H9 (cell line): ENCODE results near the gene DAZAP1. TPM values are rescaled to one million over a fixed set of nuclear protein-coding genes. Genes with fewer than 3 reads are reported as not detected.

Source experiments
- DNase-seq: peaks from one replicate; pipeline ENCODE4 v3.0.0-alpha.2; 2017
- H2AFZ ChIP-seq: one replicate; pipeline ENCODE4 v1.6.1; 2013; ENCODE audit warnings: mild to moderate bottlenecking, low read length, control low read depth, moderate library complexity
- H2AK5ac ChIP-seq: 2 replicates; pipeline ENCODE4 v1.6.1; 2013; ENCODE audit warnings: low read length, control low read depth, mixed read lengths; ENCODE audit not compliant: insufficient read length
- H2BK120ac ChIP-seq: one replicate; pipeline ENCODE4 v1.6.1; 2013; ENCODE audit warnings: low read depth, mild to moderate bottlenecking, low read length, control low read depth, inconsistent platforms; ENCODE audit not compliant: poor library complexity, severe bottlenecking
- H2BK12ac ChIP-seq: 2 replicates; pipeline ENCODE4 v1.6.1; 2013; ENCODE audit warnings: low read length, control low read depth, mixed read lengths, low read depth; ENCODE audit not compliant: insufficient read length
- H2BK15ac ChIP-seq: 2 replicates; pipeline ENCODE4 v1.6.1; 2013; ENCODE audit warnings: low read depth, low read length, control low read depth
- H2BK20ac ChIP-seq: one replicate; pipeline ENCODE4 v1.6.1; 2013; ENCODE audit warnings: low read depth, mild to moderate bottlenecking, low read length, control low read depth, inconsistent platforms; ENCODE audit not compliant: poor library complexity, severe bottlenecking
- H2BK5ac ChIP-seq: 2 replicates; pipeline ENCODE4 v1.6.1; 2013; ENCODE audit warnings: low read length, control low read depth, mixed read lengths; ENCODE audit not compliant: insufficient read length
- H3K14ac ChIP-seq: 2 replicates; pipeline ENCODE4 v1.6.1; 2013; ENCODE audit warnings: low read length, control low read depth; ENCODE audit not compliant: insufficient read depth
- H3K18ac ChIP-seq: 2 replicates; pipeline ENCODE4 v1.6.1; 2013; ENCODE audit warnings: low read depth, mild to moderate bottlenecking, mixed read lengths, low read length, control low read depth; ENCODE audit not compliant: insufficient read length
- H3K23ac ChIP-seq: 2 replicates; pipeline ENCODE4 v1.6.1; 2013; ENCODE audit warnings: low read length, control low read depth, mixed read lengths, low read depth; ENCODE audit not compliant: insufficient read length
- H3K23me2 ChIP-seq: 2 replicates; pipeline ENCODE4 v1.6.1; 2013; ENCODE audit warnings: low read depth, mild to moderate bottlenecking, mixed read lengths, low read length, control low read depth; ENCODE audit not compliant: insufficient read length, poor library complexity, severe bottlenecking
- H3K27ac ChIP-seq: 2 replicates; pipeline ENCODE4 v1.5.1; 2013; ENCODE audit warnings: low read length, control low read depth, mixed read lengths, low read depth; ENCODE audit not compliant: insufficient read length
- H3K27me3 ChIP-seq: 2 replicates; pipeline ENCODE4 v1.6.1; 2013; ENCODE audit warnings: low read length, control low read depth, inconsistent platforms; ENCODE audit not compliant: insufficient read depth
- H3K4ac ChIP-seq: 2 replicates; pipeline ENCODE4 v1.6.1; 2013; ENCODE audit warnings: low read depth, mild to moderate bottlenecking, control low read depth, inconsistent platforms, low read length, moderate library complexity
- H3K4me1 ChIP-seq: 2 replicates; pipeline ENCODE4 v1.6.1; 2013; ENCODE audit warnings: low read length, control low read depth, inconsistent platforms; ENCODE audit not compliant: insufficient read depth
- H3K4me2 ChIP-seq: 2 replicates; pipeline ENCODE4 v1.6.1; 2013; ENCODE audit warnings: low read length, control low read depth, mixed read lengths; ENCODE audit not compliant: insufficient read length, insufficient read depth
- H3K56ac ChIP-seq: 2 replicates; pipeline ENCODE4 v1.6.1; 2013; ENCODE audit warnings: low read depth, mild to moderate bottlenecking, mixed read lengths, low read length, control low read depth; ENCODE audit not compliant: insufficient read length
- H3K79me1 ChIP-seq: 2 replicates; pipeline ENCODE4 v1.6.1; 2013; ENCODE audit warnings: low read depth, mild to moderate bottlenecking, moderate library complexity, low read length, control low read depth, inconsistent platforms; ENCODE audit not compliant: insufficient read depth, poor library complexity, severe bottlenecking
- H3K79me2 ChIP-seq: 2 replicates; pipeline ENCODE4 v1.6.1; 2013; ENCODE audit warnings: low read length, control low read depth, inconsistent platforms; ENCODE audit not compliant: insufficient read depth
- H3K9ac ChIP-seq: 2 replicates; pipeline ENCODE4 v1.6.1; 2013; ENCODE audit warnings: low read length, control low read depth, mixed read lengths; ENCODE audit not compliant: insufficient read length; ENCODE audit errors: extremely low read depth
- H3K9me3 ChIP-seq: one replicate; pipeline ENCODE4 v1.6.1; 2013; ENCODE audit warnings: low read depth, low read length, inconsistent platforms; ENCODE audit not compliant: control insufficient read depth
- H3T11ph ChIP-seq: one replicate; pipeline ENCODE4 v1.6.1; 2013; ENCODE audit warnings: mild to moderate bottlenecking, low read length, control low read depth, inconsistent platforms
- H4K20me1 ChIP-seq: one replicate; pipeline ENCODE4 v1.6.1; 2013; ENCODE audit not compliant: control insufficient read depth, insufficient read length, insufficient read depth
- H4K5ac ChIP-seq: 2 replicates; pipeline ENCODE4 v1.6.1; 2013; ENCODE audit warnings: low read depth, mild to moderate bottlenecking, mixed read lengths, low read length, control low read depth; ENCODE audit not compliant: insufficient read length
- H4K8ac ChIP-seq: replicated peaks from 2 replicates; pipeline ENCODE4 v1.6.1; 2013; ENCODE audit warnings: low read length, control low read depth, mixed read lengths, low read depth; ENCODE audit not compliant: insufficient read length
- H4K91ac ChIP-seq: 2 replicates; pipeline ENCODE4 v1.6.1; 2013; ENCODE audit warnings: low read depth, mild to moderate bottlenecking, moderate library complexity, mixed read lengths, low read length, control low read depth; ENCODE audit not compliant: insufficient read length
- H3K27ac Mint-ChIP-seq, 3 experiments: 2 replicates in 2 of 3; 3 replicates in 1 of 3; pipeline ENCODE4 v1.8.0; 2020 to 2021; ENCODE audit warnings: mixed read lengths in 3 of 3, mild to moderate bottlenecking in 1 of 3, moderate library complexity in 1 of 3
- H3K27me3 Mint-ChIP-seq: 2 replicates; pipeline ENCODE4 v1.8.0; 2021; ENCODE audit warnings: low read depth, mild to moderate bottlenecking, moderate library complexity, mixed read lengths
- H3K36me3 Mint-ChIP-seq, 3 experiments: 2 replicates in 2 of 3; 3 replicates in 1 of 3; pipeline ENCODE4 v1.8.0; 2020 to 2021; ENCODE audit warnings: low read depth in 3 of 3, mixed read lengths in 3 of 3; ENCODE audit not compliant: insufficient read depth in 1 of 3
- H3K4me1 Mint-ChIP-seq, 2 experiments: 2 replicates each; pipeline ENCODE4 v1.8.0; 2020; ENCODE audit warnings: mixed read lengths in 2 of 2
- H3K4me3 Mint-ChIP-seq, 2 experiments: 2 replicates in 1 of 2; 3 replicates in 1 of 2; pipeline ENCODE4 v1.8.0; 2020 to 2021; ENCODE audit warnings: mild to moderate bottlenecking in 2 of 2, mixed read lengths in 2 of 2, moderate library complexity in 1 of 2
- H3K9me3 Mint-ChIP-seq, 2 experiments: 2 replicates in 1 of 2; 3 replicates in 1 of 2; pipeline ENCODE4 v1.8.0; 2020; ENCODE audit warnings: mild to moderate bottlenecking in 2 of 2, mixed read lengths in 2 of 2, moderate library complexity in 1 of 2
- WGBS: extraction: QIAGEN DNeasy Blood & Tissue Kit; methylation state at CpG from one replicate; pipeline ENCODE4 v1.1.7; 2013; ENCODE audit warnings: missing lambda C conversion rate, low lambda C conversion rate, mixed read lengths; ENCODE audit not compliant: insufficient read length; ENCODE audit errors: extremely low coverage; 5-methylcytosine and 5-hydroxymethylcytosine counted together
- total RNA-seq: library from RNA; stranded (reverse); gene quantifications from 2 replicates; pipeline ENCODE4 v1.2.1, GENCODE V29; 2021
- TF ChIP-seq, protein P1 (sequence below): fragments of 200-600 bp; sonication (generic); conservative IDR thresholded peaks from 3 replicates; pipeline ENCODE4 v1.8.0; 2021; ENCODE audit warnings: antibody characterized with exemption, mild to moderate bottlenecking

Gene DAZAP1
- total RNA-seq, 1 experiment from 2014 or later: 265 TPM

DNA sequence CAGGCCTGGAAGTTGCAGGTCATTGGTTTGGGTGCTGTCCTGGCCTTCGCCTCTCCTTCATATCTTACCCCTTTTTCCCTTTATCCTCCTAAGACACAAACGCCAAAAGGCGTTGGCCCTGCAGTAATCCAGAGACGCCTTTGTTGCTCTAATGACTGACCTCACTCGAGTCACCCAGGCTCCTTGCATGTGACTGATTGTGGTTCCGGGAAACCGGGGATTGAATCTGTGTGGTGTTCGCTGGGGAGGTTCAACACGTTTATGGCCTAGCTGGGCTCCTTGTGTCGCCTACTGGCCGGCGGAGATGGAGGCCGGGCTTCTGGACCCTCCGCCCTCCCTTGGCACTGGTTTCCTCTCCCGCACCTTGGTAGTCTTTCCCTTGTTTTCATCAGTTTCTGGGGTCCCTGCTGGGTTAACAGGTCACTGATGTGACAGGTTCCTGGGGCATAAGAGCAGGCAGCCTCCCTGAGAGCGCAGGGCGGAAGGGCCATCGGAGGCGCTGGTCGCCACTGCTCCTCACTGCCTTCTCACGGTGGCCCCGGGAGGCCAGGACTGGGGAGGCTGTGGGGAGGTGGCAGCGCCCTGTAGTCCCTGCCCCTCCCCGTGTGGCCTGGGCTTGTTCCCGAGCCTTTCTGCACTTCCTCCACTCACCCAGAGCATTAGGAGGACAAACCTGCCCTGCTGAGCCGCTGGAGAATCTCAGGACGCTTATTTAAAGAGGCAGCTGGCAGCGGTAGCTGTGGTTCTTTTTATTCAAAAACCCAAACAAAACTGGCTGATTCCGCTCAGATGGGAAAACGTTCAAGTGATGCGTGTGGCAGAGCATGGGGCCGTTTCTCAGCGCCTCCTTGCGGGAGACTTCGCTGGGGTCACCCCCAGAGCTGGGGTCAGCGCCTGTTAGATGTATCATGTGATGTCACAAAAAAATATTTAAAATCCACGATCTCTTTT, 41.8 kb upstream of the DAZAP1 start:
- H4K91ac ChIP-seq: no peak overlapping the region
- H3K14ac ChIP-seq: no peak overlapping the region
- no peak overlapping the region for H3K4me2 ChIP-seq
- no peak overlapping the region for H2BK5ac ChIP-seq
- no peak overlapping the region for H2AFZ ChIP-seq
- H4K8ac ChIP-seq: no peak overlapping the region
- no peak overlapping the region for H3K27ac ChIP-seq
- no peaks in the 10 kb centered on the region for H4K20me1 ChIP-seq
- H3K9ac ChIP-seq: no peak overlapping the region
- no peak overlapping the region for H3K18ac ChIP-seq
- Mint-ChIP-seq H3K4me1 (peaks cover 3 to 12% of the 10 kb centered on the region in 2 experiments; a peak in 3 of 4 replicates), H3K36me3 (peaks cover 33 to 89% (median 82%) of the 10 kb centered on the region in 3 experiments), H3K9me3 (no peaks in the 10 kb centered on the region), H3K4me3 (no peak overlapping the region), H3K27ac (peak overlapping the region; percentile 34 to 64 (median 63); a peak in 4 of 7 replicates), H3K27me3 (no peaks in the 10 kb centered on the region)
- no peak for DNase-seq
- H3K4me1 ChIP-seq: no peaks in the 10 kb centered on the region
- no peak overlapping the region for H3T11ph ChIP-seq
- H3K23me2 ChIP-seq: peaks cover under 1% of the 10 kb centered on the region
- no peak overlapping the region for H2BK12ac ChIP-seq
- no CpG with 5 or more reads among the region's 37 CpGs for WGBS
- H4K5ac ChIP-seq: no peak overlapping the region
- no peak overlapping the region for H3K56ac ChIP-seq
- no peak overlapping the region for H2AK5ac ChIP-seq
- H3K4ac ChIP-seq: no peak overlapping the region
- H2BK20ac ChIP-seq: no peak overlapping the region
- no peaks in the 10 kb centered on the region for H3K9me3 ChIP-seq
- H3K79me1 ChIP-seq: no peaks in the 10 kb centered on the region
- TF ChIP-seq, protein P1, sequence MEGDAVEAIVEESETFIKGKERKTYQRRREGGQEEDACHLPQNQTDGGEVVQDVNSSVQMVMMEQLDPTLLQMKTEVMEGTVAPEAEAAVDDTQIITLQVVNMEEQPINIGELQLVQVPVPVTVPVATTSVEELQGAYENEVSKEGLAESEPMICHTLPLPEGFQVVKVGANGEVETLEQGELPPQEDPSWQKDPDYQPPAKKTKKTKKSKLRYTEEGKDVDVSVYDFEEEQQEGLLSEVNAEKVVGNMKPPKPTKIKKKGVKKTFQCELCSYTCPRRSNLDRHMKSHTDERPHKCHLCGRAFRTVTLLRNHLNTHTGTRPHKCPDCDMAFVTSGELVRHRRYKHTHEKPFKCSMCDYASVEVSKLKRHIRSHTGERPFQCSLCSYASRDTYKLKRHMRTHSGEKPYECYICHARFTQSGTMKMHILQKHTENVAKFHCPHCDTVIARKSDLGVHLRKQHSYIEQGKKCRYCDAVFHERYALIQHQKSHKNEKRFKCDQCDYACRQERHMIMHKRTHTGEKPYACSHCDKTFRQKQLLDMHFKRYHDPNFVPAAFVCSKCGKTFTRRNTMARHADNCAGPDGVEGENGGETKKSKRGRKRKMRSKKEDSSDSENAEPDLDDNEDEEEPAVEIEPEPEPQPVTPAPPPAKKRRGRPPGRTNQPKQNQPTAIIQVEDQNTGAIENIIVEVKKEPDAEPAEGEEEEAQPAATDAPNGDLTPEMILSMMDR: no peak
- no peak overlapping the region for H2BK15ac ChIP-seq
- no peaks in the 10 kb centered on the region for H3K79me2 ChIP-seq
- H3K27me3 ChIP-seq: no peaks in the 10 kb centered on the region
- no peak overlapping the region for H2BK120ac ChIP-seq
- H3K23ac ChIP-seq: no peak overlapping the region
